ENCODE measurements around the gene CLSTN1. TPM values are rescaled to one million over a fixed set of nuclear protein-coding genes. Genes with fewer than 3 reads are reported as not detected.
A peak's percentile ranks its signal among the peaks of the same experiment; 100 is the strongest.

Gene CLSTN1
- polyA plus RNA-seq, 1 experiment: 34.3 TPM

DNA sequence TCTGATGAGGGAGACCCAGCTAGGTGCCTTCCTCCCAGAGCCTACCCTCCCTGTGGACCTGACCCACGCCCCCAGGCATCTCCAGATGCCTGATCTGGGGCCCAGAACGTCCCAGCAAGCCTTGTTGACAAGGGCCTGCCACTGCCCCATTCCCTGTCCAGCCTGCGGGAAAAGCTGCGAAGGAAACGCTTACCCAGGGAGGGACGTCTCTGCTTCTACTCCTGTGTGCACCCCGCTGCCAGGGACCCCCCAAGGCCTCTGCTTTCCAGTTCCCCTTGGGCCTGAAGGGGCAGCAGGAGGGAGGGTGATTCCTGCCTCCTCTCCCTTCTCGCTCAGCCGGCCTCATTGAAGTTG lies 11.6 kb upstream of the CLSTN1 start:
- TF ChIP-seq, protein P1, sequence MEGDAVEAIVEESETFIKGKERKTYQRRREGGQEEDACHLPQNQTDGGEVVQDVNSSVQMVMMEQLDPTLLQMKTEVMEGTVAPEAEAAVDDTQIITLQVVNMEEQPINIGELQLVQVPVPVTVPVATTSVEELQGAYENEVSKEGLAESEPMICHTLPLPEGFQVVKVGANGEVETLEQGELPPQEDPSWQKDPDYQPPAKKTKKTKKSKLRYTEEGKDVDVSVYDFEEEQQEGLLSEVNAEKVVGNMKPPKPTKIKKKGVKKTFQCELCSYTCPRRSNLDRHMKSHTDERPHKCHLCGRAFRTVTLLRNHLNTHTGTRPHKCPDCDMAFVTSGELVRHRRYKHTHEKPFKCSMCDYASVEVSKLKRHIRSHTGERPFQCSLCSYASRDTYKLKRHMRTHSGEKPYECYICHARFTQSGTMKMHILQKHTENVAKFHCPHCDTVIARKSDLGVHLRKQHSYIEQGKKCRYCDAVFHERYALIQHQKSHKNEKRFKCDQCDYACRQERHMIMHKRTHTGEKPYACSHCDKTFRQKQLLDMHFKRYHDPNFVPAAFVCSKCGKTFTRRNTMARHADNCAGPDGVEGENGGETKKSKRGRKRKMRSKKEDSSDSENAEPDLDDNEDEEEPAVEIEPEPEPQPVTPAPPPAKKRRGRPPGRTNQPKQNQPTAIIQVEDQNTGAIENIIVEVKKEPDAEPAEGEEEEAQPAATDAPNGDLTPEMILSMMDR (IDR thresholded peaks at IDR 0.05; ENCODE audit: insufficient read depth, low read depth, low read length): no peak
- Histone ChIP-seq H3K4me3 (ENCODE audit: low read depth, low read length) (no peak overlapping the region), H3K27me3 (ENCODE audit: control insufficient read depth, insufficient read depth, low read length) (no peaks in the 10 kb centered on the region; the same call in 1 of the 2 replicates), H3K36me3 (ENCODE audit: control insufficient read depth, insufficient read depth, low read length) (no peaks in the 10 kb centered on the region)
- ChIA-PET POLR2A (no interaction called here), CTCF (interaction anchor here (0.9 to 1.2 kb wide), 2 partner anchors 9 to 24 kb away, joined by 4 to 5 read pairs; no protein-coding TSS in a partner anchor)
- DNase-seq (ENCODE audit: low read depth): no peak

DNA sequence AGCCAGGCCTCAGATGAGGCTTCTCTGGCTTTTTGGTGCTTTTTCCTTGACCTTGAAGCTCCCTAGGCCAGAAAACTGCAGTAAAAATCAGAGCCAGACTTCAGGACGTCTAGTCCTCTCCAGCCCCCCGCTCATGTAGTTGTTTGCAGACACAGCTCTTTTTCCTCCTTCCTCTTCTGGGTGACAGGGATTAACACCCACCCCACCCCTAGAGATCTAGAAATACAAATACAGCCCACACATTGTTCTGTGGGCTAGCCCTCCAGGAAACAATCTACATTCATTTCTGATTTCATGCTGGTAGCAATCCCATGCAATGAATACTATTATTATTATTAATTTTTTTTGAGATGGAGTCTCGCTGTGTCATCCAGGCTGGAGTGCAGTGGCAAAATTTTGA lies 9.9 kb upstream of the CLSTN1 start:
- no peak for DNase-seq (ENCODE audit: low read depth)
- TF ChIP-seq, protein P1 (IDR thresholded peaks at IDR 0.05; ENCODE audit: insufficient read depth, low read depth, low read length): no peak
- ChIA-PET POLR2A (no interaction called here), CTCF (no interaction called here)
- Histone ChIP-seq H3K27me3 (ENCODE audit: control insufficient read depth, insufficient read depth, low read length) (no peaks in the 10 kb centered on the region; the same call in 1 of the 2 replicates), H3K36me3 (ENCODE audit: control insufficient read depth, insufficient read depth, low read length) (no peaks in the 10 kb centered on the region), H3K4me3 (ENCODE audit: low read depth, low read length) (no peak overlapping the region)

DNA sequence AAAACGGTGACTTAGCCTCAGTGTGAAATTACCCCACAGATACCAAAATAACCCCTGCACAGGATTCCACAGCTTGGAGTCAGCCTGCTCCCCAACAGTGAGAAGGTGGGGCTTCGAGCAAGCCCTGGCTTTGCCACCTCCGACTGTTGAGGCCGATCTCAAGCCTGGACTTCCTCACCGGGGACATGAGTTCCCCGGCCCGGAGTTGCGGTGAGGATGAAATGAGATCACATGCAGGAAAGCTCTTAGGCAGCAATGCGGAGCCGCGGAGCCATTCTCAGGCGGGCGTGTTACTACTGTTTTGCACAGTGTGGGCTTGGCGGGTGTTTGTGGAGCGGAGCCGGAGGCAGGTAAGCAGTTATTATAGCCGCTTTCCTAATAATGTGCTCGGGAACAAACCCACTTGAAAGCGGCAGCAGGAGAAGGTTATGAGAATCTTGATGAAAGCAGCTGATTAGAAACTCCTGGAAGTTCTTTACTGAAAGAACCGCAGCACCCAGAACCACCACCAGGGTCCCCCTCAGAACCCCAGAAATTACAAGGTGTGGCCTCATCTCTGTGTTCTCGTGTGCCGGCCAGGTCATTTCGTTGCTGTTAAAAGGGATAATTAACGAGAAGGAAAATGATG lies 3.9 kb upstream of the CLSTN1 start:
- DNase-seq (ENCODE audit: low read depth): no peak
- Histone ChIP-seq H3K27me3 (ENCODE audit: control insufficient read depth, insufficient read depth, low read length) (no peaks in the 10 kb centered on the region; the same call in 1 of the 2 replicates), H3K4me3 (ENCODE audit: low read depth, low read length) (no peak overlapping the region), H3K36me3 (ENCODE audit: control insufficient read depth, insufficient read depth, low read length) (no peaks in the 10 kb centered on the region)
- TF ChIP-seq, protein P1 (IDR thresholded peaks at IDR 0.05; ENCODE audit: insufficient read depth, low read depth, low read length): peak; percentile 35
- CTCF ChIA-PET: interaction anchor here (0.8 to 1.3 kb wide), 3 partner anchors 22 to 200 kb away, joined by 3 to 5 read pairs (median 4); no protein-coding TSS in a partner anchor
- POLR2A ChIA-PET: no interaction called here

DNA sequence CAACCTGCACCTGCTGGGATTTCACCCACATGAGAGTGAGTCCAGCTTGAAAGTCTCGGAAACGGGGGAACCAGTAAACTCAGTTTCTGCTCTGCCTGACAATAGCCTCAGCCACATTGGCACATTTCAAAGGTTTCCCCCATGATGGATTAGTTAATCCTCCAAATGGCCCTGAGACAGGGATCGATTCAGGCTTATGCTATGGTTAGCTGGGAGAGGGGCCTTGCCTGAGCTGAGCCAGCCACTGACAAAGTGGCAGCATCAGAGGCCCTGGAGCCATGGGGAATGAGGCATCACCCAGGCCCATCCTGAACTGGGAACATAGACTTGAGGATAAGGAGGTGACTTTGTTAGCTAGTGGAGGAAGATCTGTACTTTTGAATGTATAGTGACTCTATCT lies 2.9 kb upstream of the CLSTN1 start:
- ChIA-PET POLR2A (no interaction called here), CTCF (interaction anchor here (1.3 kb wide), 2 partner anchors 9 to 23 kb away, joined by 4 to 5 read pairs; no protein-coding TSS in a partner anchor)
- H3K36me3 ChIP-seq (ENCODE audit: control insufficient read depth, insufficient read depth, low read length): no peaks in the 10 kb centered on the region
- H3K27me3 ChIP-seq (ENCODE audit: control insufficient read depth, insufficient read depth, low read length): no peaks in the 10 kb centered on the region; the same call in 1 of the 2 replicates
- no peak overlapping the region for H3K4me3 ChIP-seq (ENCODE audit: low read depth, low read length)
- TF ChIP-seq, protein P1 (IDR thresholded peaks at IDR 0.05; ENCODE audit: insufficient read depth, low read depth, low read length): no peak
- DNase-seq (ENCODE audit: low read depth): no peak

DNA sequence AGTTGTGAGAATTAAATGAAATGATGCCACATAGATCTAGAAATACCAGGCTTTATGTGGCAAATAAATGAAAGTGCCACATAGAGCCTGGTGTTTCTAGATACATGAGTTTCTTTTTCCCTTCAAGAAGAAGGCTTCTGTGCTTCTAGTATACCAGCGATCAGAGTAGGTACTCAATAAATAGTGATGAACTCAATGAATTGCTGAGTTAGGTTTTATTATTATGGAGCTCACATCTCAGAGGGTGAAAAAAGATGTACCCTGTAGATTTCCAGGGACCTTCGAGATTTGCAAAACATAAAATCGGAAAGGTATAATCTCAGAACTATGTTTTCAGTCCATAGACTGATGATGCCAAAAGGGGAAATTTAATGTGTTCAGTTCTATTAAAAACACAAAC lies 2.3 kb upstream of the CLSTN1 start:
- ChIA-PET POLR2A (no interaction called here), CTCF (interaction anchor here (0.6 to 1.3 kb wide), 3 partner anchors 10 to 104 kb away, joined by 3 to 4 read pairs (median 3); no protein-coding TSS in a partner anchor)
- DNase-seq (ENCODE audit: low read depth): no peak
- TF ChIP-seq, protein P1 (IDR thresholded peaks at IDR 0.05; ENCODE audit: insufficient read depth, low read depth, low read length): no peak
- H3K36me3 ChIP-seq (ENCODE audit: control insufficient read depth, insufficient read depth, low read length): no peaks in the 10 kb centered on the region
- no peaks in the 10 kb centered on the region; the same call in 1 of the 2 replicates for H3K27me3 ChIP-seq (ENCODE audit: control insufficient read depth, insufficient read depth, low read length)
- no peak overlapping the region for H3K4me3 ChIP-seq (ENCODE audit: low read depth, low read length)
